HepG2 (cell line): ENCODE data around the gene RHBDF2. TPM values are rescaled to one million over a fixed set of nuclear protein-coding genes. Genes with fewer than 3 reads are reported as not detected.

Experiments
- FOXC1 ChIP-seq: sonication (generic); formaldehyde crosslinking; IDR thresholded peaks from 2 replicates; pipeline ENCODE4 v1.8.0; 2022; ENCODE audit warnings: mild to moderate bottlenecking, missing genetic modification reagents, borderline replicate concordance
- FOXM1 ChIP-seq: sonication (generic); formaldehyde crosslinking; IDR thresholded peaks from 2 replicates; pipeline ENCODE4 v1.5.0; 2020; ENCODE audit warnings: missing genetic modification reagents
- FOXO4 ChIP-seq: sonication (generic); formaldehyde crosslinking; conservative IDR thresholded peaks from 2 replicates; pipeline ENCODE4 v1.8.1; 2023; ENCODE audit warnings: missing genetic modification reagents
- PATZ1 ChIP-seq: sonication (generic); formaldehyde crosslinking; IDR thresholded peaks from 2 replicates; pipeline ENCODE4 v1.4.0; 2020; ENCODE audit warnings: missing genetic modification reagents
- SAP130 ChIP-seq: IDR thresholded peaks from 2 replicates; pipeline ENCODE4 v1.6.1; 2016; ENCODE audit warnings: low read depth
- ZNF598 ChIP-seq: sonication (generic); formaldehyde crosslinking; IDR thresholded peaks from 2 replicates; pipeline ENCODE4 v1.5.1; 2020; ENCODE audit warnings: mild to moderate bottlenecking, missing genetic modification reagents, borderline replicate concordance
- ZNF761 ChIP-seq: sonication (generic); formaldehyde crosslinking; conservative IDR thresholded peaks from 2 replicates; pipeline ENCODE4 v1.4.0; 2020; ENCODE audit warnings: mild to moderate bottlenecking, missing genetic modification reagents
- ZNF770 ChIP-seq: sonication (generic); formaldehyde crosslinking; IDR thresholded peaks from 2 replicates; pipeline ENCODE4 v1.5.0; 2020; ENCODE audit warnings: mild to moderate bottlenecking, missing genetic modification reagents
- ZSCAN20 ChIP-seq: sonication (generic); formaldehyde crosslinking; IDR thresholded peaks from 2 replicates; pipeline ENCODE4 v1.4.0; 2020; ENCODE audit warnings: missing genetic modification reagents, mild to moderate bottlenecking, borderline replicate concordance
- ZSCAN9 ChIP-seq: IDR thresholded peaks from 2 replicates; pipeline ENCODE4 v1.6.1; 2016; ENCODE audit warnings: borderline replicate concordance
- polyA plus RNA-seq, 8 experiments: library from polyadenylated mRNA; depleted of rRNA in 3 of 8; stranded (reverse) in 7 of 8; unstranded in 1 of 8; fragments of >200 nt; fragmentation: Illumina TruSeq in 4 of 8; extraction: Trizol in 4 of 8; gene quantifications; 2 replicates each; pipeline versions ENCODE4 v1.2.1 to v1.2.3, GENCODE V29; 2011 to 2016; ENCODE audit warnings: low read depth in 4 of 8, missing spikeins in 1 of 8, mixed read lengths in 1 of 8; ENCODE audit not compliant: insufficient read depth in 1 of 8
- total RNA-seq, 5 experiments: library from RNA; depleted of rRNA; stranded (reverse); fragments of >200 nt; fragmentation: Illumina TruSeq; extraction: Trizol; gene quantifications; 2 replicates each; pipeline ENCODE4 v1.2.3, GENCODE V29; 2016; ENCODE audit warnings: low read depth in 1 of 5

The RHBDF2 gene
- total and polyA plus RNA-seq, 2 of the 13 experiments (the other 11 are each of a cell fraction or from before 2014, with no cell fraction given), result 7.8 to 24.2 TPM

GRCh38 chr17:76546556-76547182 is 45.4 kb upstream of the RHBDF2 start (continued):
- TF ChIP-seq FOXO4 (0 out of 2 replicates have a peak, but pooled peaks have one; percentile 88), ZNF598 (CRISPR knock-in tag) (peak; percentile 2; the same call in 1 of the 2 replicates), FOXM1 (CRISPR knock-in tag) (0 out of 2 replicates have a peak, but pooled peaks have one; percentile 46), ZSCAN9 (CRISPR knock-in tag) (0 out of 2 replicates have a peak, but pooled peaks have one; percentile 3), ZNF770 (no peak), PATZ1 (CRISPR knock-in tag) (peak; percentile 49; the same call in 1 of the 2 replicates), FOXC1 (CRISPR knock-in tag) (0 out of 2 replicates have a peak, but pooled peaks have one; percentile 23), SAP130 (CRISPR knock-in tag) (no peak), ZSCAN20 (CRISPR knock-in tag) (no peak), ZNF761 (CRISPR knock-in tag) (no peak)
